Keratinocyte (primary cell): ENCODE results near the gene NRARP.

Experiments used
- EZH2 ChIP-seq: IDR thresholded peaks from one replicate; pipeline ENCODE4 v1.6.1; 2012; ENCODE audit warnings: inconsistent platforms, mild to moderate bottlenecking, low read length, moderate library complexity
- TF ChIP-seq, protein P1 (sequence below), 3 experiments: IDR thresholded peaks in 1 of 3; conservative IDR thresholded peaks in 1 of 3; optimal IDR thresholded peaks in 1 of 3; 2 replicates in 2 of 3; 3 replicates in 1 of 3; pipeline versions ENCODE3 to v1.5.1; 2011; ENCODE audit warnings: low read length in 3 of 3, mild to moderate bottlenecking in 3 of 3, moderate library complexity in 2 of 3, control low read depth in 1 of 3, inconsistent platforms in 1 of 3; ENCODE audit not compliant: insufficient read depth in 2 of 3; ENCODE audit errors: extremely low read depth in 1 of 3

DNA sequence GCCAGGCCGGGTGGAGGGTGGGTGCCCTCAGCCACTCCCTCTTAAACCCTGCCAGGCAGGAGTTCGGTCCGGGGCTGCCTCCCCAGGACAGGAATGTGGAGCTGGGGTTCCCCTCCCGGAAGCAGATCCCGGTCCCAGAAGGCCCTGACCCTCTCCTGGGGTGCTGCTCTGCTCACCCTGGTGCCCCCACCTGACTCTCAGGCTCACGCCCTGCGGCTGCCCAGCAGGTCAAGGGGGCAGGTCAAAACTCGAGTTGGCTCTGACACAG, 3.7 kb upstream of the NRARP start:
- TF ChIP-seq, protein P1, sequence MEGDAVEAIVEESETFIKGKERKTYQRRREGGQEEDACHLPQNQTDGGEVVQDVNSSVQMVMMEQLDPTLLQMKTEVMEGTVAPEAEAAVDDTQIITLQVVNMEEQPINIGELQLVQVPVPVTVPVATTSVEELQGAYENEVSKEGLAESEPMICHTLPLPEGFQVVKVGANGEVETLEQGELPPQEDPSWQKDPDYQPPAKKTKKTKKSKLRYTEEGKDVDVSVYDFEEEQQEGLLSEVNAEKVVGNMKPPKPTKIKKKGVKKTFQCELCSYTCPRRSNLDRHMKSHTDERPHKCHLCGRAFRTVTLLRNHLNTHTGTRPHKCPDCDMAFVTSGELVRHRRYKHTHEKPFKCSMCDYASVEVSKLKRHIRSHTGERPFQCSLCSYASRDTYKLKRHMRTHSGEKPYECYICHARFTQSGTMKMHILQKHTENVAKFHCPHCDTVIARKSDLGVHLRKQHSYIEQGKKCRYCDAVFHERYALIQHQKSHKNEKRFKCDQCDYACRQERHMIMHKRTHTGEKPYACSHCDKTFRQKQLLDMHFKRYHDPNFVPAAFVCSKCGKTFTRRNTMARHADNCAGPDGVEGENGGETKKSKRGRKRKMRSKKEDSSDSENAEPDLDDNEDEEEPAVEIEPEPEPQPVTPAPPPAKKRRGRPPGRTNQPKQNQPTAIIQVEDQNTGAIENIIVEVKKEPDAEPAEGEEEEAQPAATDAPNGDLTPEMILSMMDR (optimal IDR thresholded peaks at IDR 0.05 in 1 of 3, IDR thresholded peaks at IDR 0.05 in 1 of 3, conservative IDR thresholded peaks at IDR 0.05 in 1 of 3; ENCODE audit: extremely low read depth in 1 of 3, insufficient read depth in 2 of 3, low read length in 3 of 3) = no peak
- no peak for TF ChIP-seq EZH2
